Type B pancreatic cell (in vitro differentiated cells): ENCODE measurements around the gene CMSS1. TPM values are rescaled to one million over a fixed set of nuclear protein-coding genes. Genes with fewer than 3 reads are reported as not detected.

Experiments used
- DNase-seq: peaks from one replicate; pipeline ENCODE4 v3.0.0; 2021; ENCODE audit warnings: mixed read lengths; ENCODE audit not compliant: unreplicated experiment; ENCODE audit errors: extremely low spot score
- H3K27ac Mint-ChIP-seq: 2 replicates; pipeline ENCODE4 v1.8.0; 2021; ENCODE audit warnings: mild to moderate bottlenecking, mixed read lengths
- H3K27me3 Mint-ChIP-seq: 2 replicates; pipeline ENCODE4 v1.8.0; 2021; ENCODE audit warnings: mixed read lengths
- H3K36me3 Mint-ChIP-seq: 2 replicates; pipeline ENCODE4 v1.8.0; 2021; ENCODE audit warnings: mixed read lengths
- H3K4me1 Mint-ChIP-seq: one replicate; pipeline ENCODE4 v1.8.0; 2021; ENCODE audit warnings: mixed read lengths; ENCODE audit not compliant: unreplicated experiment
- H3K4me3 Mint-ChIP-seq: 2 replicates; pipeline ENCODE4 v1.8.0; 2021; ENCODE audit warnings: mild to moderate bottlenecking, mixed read lengths
- H3K9me3 Mint-ChIP-seq: 2 replicates; pipeline ENCODE4 v1.8.0; 2021; ENCODE audit warnings: mixed read lengths
- CTCF ChIP-seq: fragments of 200-600 bp; sonication (generic); conservative IDR thresholded peaks from 2 replicates; pipeline ENCODE4 v1.5.0; 2021; ENCODE audit warnings: antibody characterized with exemption, mild to moderate bottlenecking
- total RNA-seq: library from RNA; stranded (reverse); gene quantifications from 2 replicates; pipeline ENCODE4 v1.2.1, GENCODE V29; 2021; ENCODE audit warnings: low replicate concordance

Gene CMSS1
- total RNA-seq, 1 donor from 2014 or later: 34.1 TPM

- no peaks in the 10 kb centered on the region for H3K36me3 Mint-ChIP-seq
- no peaks in the 10 kb centered on the region for H3K9me3 Mint-ChIP-seq
- peaks cover 19% of the 10 kb centered on the region for H3K4me1 Mint-ChIP-seq
- no peak overlapping the region for H3K4me3 Mint-ChIP-seq
- H3K27ac Mint-ChIP-seq: no peak overlapping the region
- no peak for TF ChIP-seq CTCF
- H3K27me3 Mint-ChIP-seq: no peaks in the 10 kb centered on the region
- DNase-seq: no peak
Observed at GRCh38 chr3:99952306-99952705, 134.6 kb downstream of the CMSS1 start.

- no peak for TF ChIP-seq CTCF
- H3K27ac Mint-ChIP-seq: no peak overlapping the region
- H3K27me3 Mint-ChIP-seq: no peaks in the 10 kb centered on the region
- no peaks in the 10 kb centered on the region for H3K9me3 Mint-ChIP-seq
- no peaks in the 10 kb centered on the region for H3K36me3 Mint-ChIP-seq
- DNase-seq: no peak
- H3K4me1 Mint-ChIP-seq: peaks cover 20% of the 10 kb centered on the region
- H3K4me3 Mint-ChIP-seq: no peak overlapping the region
Observed at GRCh38 chr3:99953596-99953995, 135.9 kb downstream of the CMSS1 start.

GRCh38 chr3:99954914-99955644 lies 137.4 kb downstream of the CMSS1 start:
- no peaks in the 10 kb centered on the region for H3K9me3 Mint-ChIP-seq
- no peak overlapping the region for H3K4me3 Mint-ChIP-seq
- no peak overlapping the region for H3K27ac Mint-ChIP-seq
- no peaks in the 10 kb centered on the region for H3K27me3 Mint-ChIP-seq
- DNase-seq: no peak
- no peak for TF ChIP-seq CTCF
- no peaks in the 10 kb centered on the region for H3K36me3 Mint-ChIP-seq
- H3K4me1 Mint-ChIP-seq: peaks cover 20% of the 10 kb centered on the region

GRCh38 chr3:99955773-99956562 lies 138.3 kb downstream of the CMSS1 start:
- no peak for TF ChIP-seq CTCF
- H3K27me3 Mint-ChIP-seq: no peaks in the 10 kb centered on the region
- H3K36me3 Mint-ChIP-seq: no peaks in the 10 kb centered on the region
- H3K4me3 Mint-ChIP-seq: no peak overlapping the region
- no peaks in the 10 kb centered on the region for H3K9me3 Mint-ChIP-seq
- no peak overlapping the region for H3K27ac Mint-ChIP-seq
- DNase-seq: no peak
- peaks cover 19% of the 10 kb centered on the region for H3K4me1 Mint-ChIP-seq

GRCh38 chr3:99957151-99957796 lies 139.6 kb downstream of the CMSS1 start:
- Mint-ChIP-seq H3K27me3 (no peaks in the 10 kb centered on the region), H3K27ac (no peak overlapping the region), H3K4me3 (no peak overlapping the region), H3K4me1 (peaks cover 25% of the 10 kb centered on the region), H3K36me3 (no peaks in the 10 kb centered on the region), H3K9me3 (no peaks in the 10 kb centered on the region)
- TF ChIP-seq CTCF: no peak
- no peak for DNase-seq
